MM.1S (cell line): ENCODE results near the gene DEXI.
"Not testable (repeated sequence)": the region's sequence is repeated elsewhere in the genome, so short reads cannot be mapped to it uniquely, and the experiment has no call there.

Experiments used
- DNase-seq: peaks from one replicate; pipeline ENCODE4 v3.0.0-alpha.2; 2015
- H2AFZ ChIP-seq: fragments of 300-600 bp; sonication (generic); 2 replicates; pipeline ENCODE4 v1.6.0; 2016; ENCODE audit warnings: antibody characterized with exemption, low read length
- H3F3A ChIP-seq: fragments of 300-600 bp; sonication (generic); 2 replicates; pipeline ENCODE4 v1.6.1; 2016; ENCODE audit warnings: mild to moderate bottlenecking, antibody characterized with exemption, low read length, moderate library complexity, mixed read lengths; ENCODE audit not compliant: insufficient read depth
- H3K27ac ChIP-seq: fragments of 300-600 bp; sonication (generic); 2 replicates; pipeline ENCODE4 v1.5.1; 2016; ENCODE audit warnings: mild to moderate bottlenecking, low read length
- H3K27me3 ChIP-seq: fragments of 300-600 bp; sonication (generic); replicated peaks from 2 replicates; pipeline ENCODE4 v1.6.0; 2016; ENCODE audit warnings: low read length; ENCODE audit not compliant: insufficient read depth
- H3K36me3 ChIP-seq: fragments of 300-600 bp; sonication (generic); replicated peaks from 2 replicates; pipeline ENCODE4 v1.6.1; 2016; ENCODE audit warnings: mild to moderate bottlenecking, low read length, mixed read lengths; ENCODE audit not compliant: insufficient read depth
- H3K4me1 ChIP-seq: fragments of 300-600 bp; sonication (generic); 2 replicates; pipeline ENCODE4 v1.6.1; 2016; ENCODE audit warnings: low read length, mixed read lengths
- H3K4me2 ChIP-seq: fragments of 300-600 bp; sonication (generic); 2 replicates; pipeline ENCODE4 v1.6.0; 2016; ENCODE audit warnings: low read depth, low read length
- H3K4me3 ChIP-seq: fragments of 300-600 bp; sonication (generic); 2 replicates; pipeline ENCODE4 v1.5.1; 2016; ENCODE audit warnings: low read length, mixed read lengths
- H3K79me2 ChIP-seq: fragments of 300-600 bp; sonication (generic); 2 replicates; pipeline ENCODE4 v1.6.1; 2016; ENCODE audit warnings: mixed run types, low read length, mixed read lengths
- H3K9ac ChIP-seq: fragments of 300-600 bp; sonication (generic); 2 replicates; pipeline ENCODE4 v1.6.1; 2016; ENCODE audit warnings: low read length, mixed read lengths
- H3K9me2 ChIP-seq: fragments of 300-600 bp; sonication (generic); replicated peaks from 2 replicates; pipeline ENCODE4 v1.6.1; 2016; ENCODE audit warnings: mild to moderate bottlenecking, low read length, mixed read lengths; ENCODE audit not compliant: insufficient read depth
- H3K9me3 ChIP-seq: fragments of 300-600 bp; sonication (generic); replicated peaks from 2 replicates; pipeline ENCODE4 v1.6.1; 2016; ENCODE audit warnings: mild to moderate bottlenecking, low read length, mixed read lengths; ENCODE audit not compliant: insufficient read depth
- H4K20me1 ChIP-seq: fragments of 300-600 bp; sonication (generic); 2 replicates; pipeline ENCODE4 v1.6.1; 2016; ENCODE audit warnings: mild to moderate bottlenecking, low read length, moderate library complexity, mixed read lengths; ENCODE audit not compliant: insufficient read depth
- EZH2 ChIP-seq: fragments of 300-600 bp; sonication (generic); optimal IDR thresholded peaks from 2 replicates; pipeline ENCODE3; 2017; ENCODE audit warnings: low read depth, mild to moderate bottlenecking, antibody characterized with exemption, low read length, mixed read lengths
- EZH2phosphoT487 ChIP-seq: fragments of 300-600 bp; sonication (generic); IDR thresholded peaks from 2 replicates; pipeline ENCODE4 v1.6.1; 2018; ENCODE audit warnings: antibody characterized with exemption, low read length
- TF ChIP-seq, protein P1 (sequence below): fragments of 300-600 bp; sonication (generic); IDR thresholded peaks from 2 replicates; pipeline ENCODE4 v1.5.1; 2016; ENCODE audit warnings: antibody characterized with exemption, low read length, mixed read lengths

DEXI gene

DNA sequence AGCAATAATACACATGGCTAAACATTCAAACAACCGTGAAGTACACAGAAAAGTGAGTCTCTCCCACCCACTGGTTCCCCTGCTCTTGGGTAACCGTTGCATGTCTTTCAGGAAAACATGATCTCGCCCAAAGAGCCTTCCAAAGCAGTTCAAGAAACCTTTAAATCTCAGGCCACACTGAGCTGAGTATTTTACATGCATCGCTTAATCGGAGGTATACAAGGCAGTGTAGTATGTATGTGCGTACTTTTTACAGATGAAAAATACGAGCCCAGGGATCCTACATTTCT, 741 bp upstream of the DEXI start:
- peak overlapping the region; percentile 82; the same call in 1 of the 2 replicates for H3K4me3 ChIP-seq
- H3K36me3 ChIP-seq = no peaks in the 10 kb centered on the region
- no peak for DNase-seq
- H2AFZ ChIP-seq = 0 out of 2 replicates have a peak overlapping the region, but pooled peaks have one; percentile 69
- no peak overlapping the region; the same call in 1 of the 2 replicates for H3K9ac ChIP-seq
- no peaks in the 10 kb centered on the region for H3K27me3 ChIP-seq
- TF ChIP-seq EZH2 (no peak), EZH2phosphoT487 (no peak)
- TF ChIP-seq, protein P1, sequence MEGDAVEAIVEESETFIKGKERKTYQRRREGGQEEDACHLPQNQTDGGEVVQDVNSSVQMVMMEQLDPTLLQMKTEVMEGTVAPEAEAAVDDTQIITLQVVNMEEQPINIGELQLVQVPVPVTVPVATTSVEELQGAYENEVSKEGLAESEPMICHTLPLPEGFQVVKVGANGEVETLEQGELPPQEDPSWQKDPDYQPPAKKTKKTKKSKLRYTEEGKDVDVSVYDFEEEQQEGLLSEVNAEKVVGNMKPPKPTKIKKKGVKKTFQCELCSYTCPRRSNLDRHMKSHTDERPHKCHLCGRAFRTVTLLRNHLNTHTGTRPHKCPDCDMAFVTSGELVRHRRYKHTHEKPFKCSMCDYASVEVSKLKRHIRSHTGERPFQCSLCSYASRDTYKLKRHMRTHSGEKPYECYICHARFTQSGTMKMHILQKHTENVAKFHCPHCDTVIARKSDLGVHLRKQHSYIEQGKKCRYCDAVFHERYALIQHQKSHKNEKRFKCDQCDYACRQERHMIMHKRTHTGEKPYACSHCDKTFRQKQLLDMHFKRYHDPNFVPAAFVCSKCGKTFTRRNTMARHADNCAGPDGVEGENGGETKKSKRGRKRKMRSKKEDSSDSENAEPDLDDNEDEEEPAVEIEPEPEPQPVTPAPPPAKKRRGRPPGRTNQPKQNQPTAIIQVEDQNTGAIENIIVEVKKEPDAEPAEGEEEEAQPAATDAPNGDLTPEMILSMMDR = no peak
- H3K4me1 ChIP-seq = peaks cover 44% of the 10 kb centered on the region
- H3K9me2 ChIP-seq = no peaks in the 10 kb centered on the region
- H3K4me2 ChIP-seq = peak overlapping the region; percentile 80
- 0 out of 2 replicates have a peak, but pooled peaks cover 6% of the 10 kb centered on the region for H3F3A ChIP-seq
- peaks cover 6% of the 10 kb centered on the region; the same call in 1 of the 2 replicates for H4K20me1 ChIP-seq
- H3K9me3 ChIP-seq = no peaks in the 10 kb centered on the region
- peaks cover 64% of the 10 kb centered on the region for H3K79me2 ChIP-seq
- H3K27ac ChIP-seq = no peak overlapping the region

DNA sequence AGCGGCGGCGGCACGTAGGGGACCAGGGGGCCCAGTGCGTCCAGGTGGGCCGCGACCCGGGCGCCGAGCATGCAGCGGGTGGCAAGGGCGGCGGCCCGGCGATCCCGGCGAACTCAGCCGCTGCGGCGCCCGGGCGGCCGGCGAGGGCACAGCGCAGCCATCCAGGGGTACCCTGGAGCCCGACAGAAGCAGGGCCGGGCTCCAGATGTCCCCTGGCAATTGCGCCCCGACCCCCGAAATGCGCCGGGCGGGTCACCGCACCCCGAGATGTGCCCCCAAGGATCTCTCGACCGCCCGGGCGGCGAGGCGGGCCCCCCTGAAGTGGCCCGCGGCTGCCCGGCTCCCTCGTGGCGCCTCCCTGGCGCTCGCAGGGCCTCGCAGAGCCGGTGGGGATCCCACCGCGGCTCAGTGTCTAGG, 325 bp downstream of the DEXI start:
- H3K9ac ChIP-seq = peak overlapping the region; percentile 63
- H3K4me2 ChIP-seq = peak overlapping the region; percentile 91; the same call in 1 of the 2 replicates
- not testable (repeated sequence) for H3K9me2 ChIP-seq, H3F3A ChIP-seq, H3K27ac ChIP-seq, DNase-seq, H4K20me1 ChIP-seq, H3K36me3 ChIP-seq, H3K27me3 ChIP-seq, H3K9me3 ChIP-seq
- H3K4me1 ChIP-seq = peaks cover 49% of the 10 kb centered on the region
- peaks cover 67% of the 10 kb centered on the region for H3K79me2 ChIP-seq
- peak overlapping the region; percentile 82 for H3K4me3 ChIP-seq
- H2AFZ ChIP-seq = peak overlapping the region; percentile 30; the same call in 1 of the 2 replicates

DNA sequence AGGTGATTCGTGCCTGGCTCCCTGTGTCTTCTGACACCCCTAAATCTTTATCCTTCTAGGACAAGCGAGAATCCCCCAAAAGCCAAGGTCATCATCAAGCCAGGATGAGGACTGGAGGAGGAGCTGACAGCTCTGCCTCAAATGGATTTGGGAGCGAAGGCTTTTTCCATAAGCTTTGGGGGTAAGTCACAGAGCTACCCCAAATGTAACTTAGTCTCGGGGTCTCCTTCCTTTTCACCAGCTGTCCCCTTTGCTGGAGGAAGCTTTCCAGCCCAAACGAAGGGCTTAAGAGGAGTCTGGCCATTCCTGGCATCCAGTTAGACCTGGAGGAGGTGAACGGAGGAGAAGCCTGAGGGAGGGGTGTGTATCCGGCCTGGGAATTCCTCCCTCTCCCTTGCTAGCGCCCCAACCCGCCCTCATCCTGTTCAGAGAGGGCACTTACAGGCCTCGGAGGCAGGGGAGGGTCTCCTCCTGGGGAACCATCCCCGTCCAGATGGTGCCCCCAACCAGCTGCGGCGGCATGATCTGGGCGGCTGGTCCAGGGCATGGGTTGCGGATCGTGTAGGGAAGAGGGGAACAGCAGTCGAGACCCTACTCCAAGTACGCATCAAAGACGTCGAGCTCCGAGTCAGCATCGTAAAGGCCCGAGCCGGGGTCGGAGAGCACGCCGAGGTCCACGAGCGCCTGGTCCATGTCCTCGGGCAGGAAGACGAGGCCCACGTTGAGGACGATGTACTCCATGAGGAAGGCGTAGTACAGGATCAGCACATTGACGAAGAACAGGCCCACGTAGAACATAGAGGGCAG, 938 bp downstream of the DEXI start:
- H4K20me1 ChIP-seq = peaks cover 6% of the 10 kb centered on the region; the same call in 1 of the 2 replicates
- no peak for DNase-seq
- no peak for TF ChIP-seq EZH2phosphoT487
- TF ChIP-seq EZH2 = no peak
- TF ChIP-seq, protein P1 = no peak
- H3K27me3 ChIP-seq = no peaks in the 10 kb centered on the region
- peak overlapping the region; percentile 66; the same call in 1 of the 2 replicates for H3K9ac ChIP-seq
- no peak overlapping the region for H2AFZ ChIP-seq
- H3K4me1 ChIP-seq = peaks cover 49% of the 10 kb centered on the region
- peak overlapping the region; percentile 82 for H3K4me3 ChIP-seq
- 0 out of 2 replicates have a peak, but pooled peaks cover 6% of the 10 kb centered on the region for H3F3A ChIP-seq
- peak overlapping the region; percentile 12; the same call in 1 of the 2 replicates for H3K27ac ChIP-seq
- H3K4me2 ChIP-seq = peak overlapping the region; percentile 91
- no peaks in the 10 kb centered on the region for H3K36me3 ChIP-seq
- H3K9me3 ChIP-seq = no peaks in the 10 kb centered on the region
- peaks cover 66% of the 10 kb centered on the region for H3K79me2 ChIP-seq
- H3K9me2 ChIP-seq = no peaks in the 10 kb centered on the region
